ENCODE results near the gene NOX5. TPM values are rescaled to one million over a fixed set of nuclear protein-coding genes. Genes with fewer than 3 reads are reported as not detected.

NOX5 gene
- total RNA-seq, 4 donors from 2014 or later: 1.6 TPM; not detected in 3

DNA sequence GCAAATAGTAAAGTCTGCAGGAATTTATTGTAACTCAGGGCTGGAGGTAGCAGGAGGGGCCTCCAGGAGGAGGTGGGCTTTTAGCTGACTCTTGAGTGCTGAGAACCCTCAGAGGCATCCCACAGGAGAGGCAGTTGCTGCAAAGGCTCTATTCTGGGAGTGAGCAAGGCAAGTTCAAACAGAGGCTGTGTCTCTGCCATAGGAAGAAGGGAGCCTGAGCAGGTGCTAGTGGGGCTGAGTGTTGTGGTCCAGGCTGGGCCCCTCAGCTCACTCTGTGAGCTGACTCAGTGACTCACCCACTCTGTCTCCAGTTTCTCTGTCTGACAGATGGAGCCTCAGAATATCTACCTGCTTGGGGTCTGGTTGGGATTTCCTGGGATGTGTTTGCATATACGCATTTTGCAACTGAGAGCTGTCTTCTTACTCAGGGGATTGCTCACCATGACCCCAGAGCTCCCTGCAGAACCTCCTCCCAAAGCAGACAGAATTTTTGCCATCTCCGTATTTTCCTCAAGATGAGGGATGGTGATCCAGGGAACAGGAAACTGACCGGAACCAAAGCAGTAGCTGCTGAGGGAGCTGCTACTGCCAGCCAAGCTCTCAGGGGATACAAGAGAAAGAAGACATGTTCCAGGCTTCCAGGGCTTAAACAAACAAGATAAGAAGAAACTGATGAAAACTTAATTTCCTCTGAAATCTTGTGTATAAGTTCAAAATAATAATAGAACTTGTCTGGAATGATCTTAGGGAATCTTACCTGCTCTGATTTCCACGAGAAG lies 13.6 kb upstream of the NOX5 start:
- H3K4me3 ChIP-seq: no peak overlapping the region
- no peaks in the 10 kb centered on the region for H3K27me3 ChIP-seq
- no peak overlapping the region for H3K27ac ChIP-seq
- no peaks in the 10 kb centered on the region for H3K9me3 ChIP-seq
- no peak for TF ChIP-seq EP300 (IDR thresholded peaks at IDR 0.05)
- TF ChIP-seq POLR2A (IDR thresholded peaks at IDR 0.05): no peak
- TF ChIP-seq, protein P1, sequence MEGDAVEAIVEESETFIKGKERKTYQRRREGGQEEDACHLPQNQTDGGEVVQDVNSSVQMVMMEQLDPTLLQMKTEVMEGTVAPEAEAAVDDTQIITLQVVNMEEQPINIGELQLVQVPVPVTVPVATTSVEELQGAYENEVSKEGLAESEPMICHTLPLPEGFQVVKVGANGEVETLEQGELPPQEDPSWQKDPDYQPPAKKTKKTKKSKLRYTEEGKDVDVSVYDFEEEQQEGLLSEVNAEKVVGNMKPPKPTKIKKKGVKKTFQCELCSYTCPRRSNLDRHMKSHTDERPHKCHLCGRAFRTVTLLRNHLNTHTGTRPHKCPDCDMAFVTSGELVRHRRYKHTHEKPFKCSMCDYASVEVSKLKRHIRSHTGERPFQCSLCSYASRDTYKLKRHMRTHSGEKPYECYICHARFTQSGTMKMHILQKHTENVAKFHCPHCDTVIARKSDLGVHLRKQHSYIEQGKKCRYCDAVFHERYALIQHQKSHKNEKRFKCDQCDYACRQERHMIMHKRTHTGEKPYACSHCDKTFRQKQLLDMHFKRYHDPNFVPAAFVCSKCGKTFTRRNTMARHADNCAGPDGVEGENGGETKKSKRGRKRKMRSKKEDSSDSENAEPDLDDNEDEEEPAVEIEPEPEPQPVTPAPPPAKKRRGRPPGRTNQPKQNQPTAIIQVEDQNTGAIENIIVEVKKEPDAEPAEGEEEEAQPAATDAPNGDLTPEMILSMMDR (IDR thresholded peaks at IDR 0.05): no peak
- TF ChIP-seq POLR2AphosphoS5 (IDR thresholded peaks at IDR 0.05): no peak
- no peak for DNase-seq (ENCODE audit: low spot score in 2 of 2)
- 71% methylated on average over 4 of the region's 4 CpGs for WGBS
- peaks cover 5% of the 10 kb centered on the region for H3K4me1 ChIP-seq
- H3K36me3 ChIP-seq: no peaks in the 10 kb centered on the region

DNA sequence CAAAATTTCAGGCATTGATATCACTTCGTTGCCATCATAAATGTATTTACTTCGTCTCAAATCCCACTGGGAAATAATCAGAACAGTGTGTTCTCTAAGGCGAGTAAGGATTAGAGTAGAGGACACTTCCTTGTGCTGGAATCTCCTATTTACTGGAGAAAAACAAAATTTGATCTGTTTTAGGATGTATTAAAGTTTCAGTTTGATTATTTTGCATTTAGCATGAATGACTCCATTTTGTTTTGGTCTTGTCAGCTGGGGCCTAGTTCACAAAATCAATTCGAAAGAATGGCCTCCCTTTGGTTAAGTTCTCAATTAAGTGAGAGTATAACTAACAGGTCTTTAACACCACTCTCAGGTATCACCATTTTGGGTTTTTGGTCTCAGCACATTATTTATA lies 11.7 kb upstream of the NOX5 start:
- no peaks in the 10 kb centered on the region for H3K36me3 ChIP-seq
- H3K4me3 ChIP-seq: no peak overlapping the region
- no peaks in the 10 kb centered on the region for H3K27me3 ChIP-seq
- no peak for TF ChIP-seq EP300 (IDR thresholded peaks at IDR 0.05)
- TF ChIP-seq, protein P1 (IDR thresholded peaks at IDR 0.05): no peak
- TF ChIP-seq POLR2AphosphoS5 (IDR thresholded peaks at IDR 0.05): no peak
- TF ChIP-seq POLR2A (IDR thresholded peaks at IDR 0.05): no peak
- peaks cover 9% of the 10 kb centered on the region for H3K9me3 ChIP-seq
- WGBS: 84% methylated on average over 4 of the region's 4 CpGs
- DNase-seq (ENCODE audit: low spot score in 2 of 2): no peak
- H3K27ac ChIP-seq: no peak overlapping the region
- peaks cover 5% of the 10 kb centered on the region for H3K4me1 ChIP-seq

DNA sequence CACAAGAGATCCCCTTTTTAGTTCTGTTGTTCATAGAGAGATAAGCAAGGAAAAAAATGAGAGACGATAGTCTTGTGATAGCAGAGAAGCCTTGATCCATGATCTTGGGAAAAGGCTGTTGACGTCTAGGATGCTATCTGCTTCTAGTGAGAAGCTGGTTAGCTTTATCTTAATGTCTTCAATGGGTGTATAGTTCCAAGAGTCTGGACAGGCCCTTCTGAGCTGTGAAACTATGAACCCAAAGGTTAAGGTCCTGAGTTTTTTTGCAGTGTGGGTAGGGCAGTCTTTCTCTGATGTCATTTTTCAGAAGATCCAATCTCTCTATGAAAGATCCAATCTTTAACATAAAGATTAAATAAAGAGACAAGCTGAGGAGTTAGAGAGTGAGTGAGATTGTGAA lies 10.5 kb upstream of the NOX5 start:
- no peaks in the 10 kb centered on the region for H3K36me3 ChIP-seq
- TF ChIP-seq, protein P1 (IDR thresholded peaks at IDR 0.05): no peak
- 81% methylated on average over 2 of the region's 2 CpGs for WGBS

DNA sequence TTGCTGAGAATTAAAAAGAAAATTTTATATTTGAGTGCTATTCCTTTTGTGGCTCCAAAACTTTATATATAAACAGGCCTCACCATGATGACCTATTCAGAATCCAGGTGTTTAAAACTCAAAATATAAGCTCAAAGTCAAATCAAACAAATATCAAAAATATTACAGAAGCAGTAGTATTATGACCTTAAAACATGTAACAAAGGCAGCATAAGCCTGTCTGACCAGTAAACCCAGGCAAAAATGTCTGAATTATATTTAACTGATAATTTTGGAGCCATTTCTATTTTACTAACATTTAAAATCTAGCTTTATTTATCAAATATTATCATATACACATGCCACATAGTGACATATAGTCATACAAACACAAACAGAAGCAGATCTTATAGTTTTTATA lies 6.4 kb upstream of the NOX5 start:
- no peaks in the 10 kb centered on the region for H3K36me3 ChIP-seq
- no peak for DNase-seq (ENCODE audit: low spot score in 2 of 2)
- TF ChIP-seq, protein P1 (IDR thresholded peaks at IDR 0.05): no peak
- no peak for TF ChIP-seq POLR2AphosphoS5 (IDR thresholded peaks at IDR 0.05)
- TF ChIP-seq POLR2A (IDR thresholded peaks at IDR 0.05): no peak
- no peak for TF ChIP-seq EP300 (IDR thresholded peaks at IDR 0.05)
- no peak overlapping the region for H3K27ac ChIP-seq
- H3K4me3 ChIP-seq: no peak overlapping the region
- no peaks in the 10 kb centered on the region for H3K4me1 ChIP-seq
- no peaks in the 10 kb centered on the region for H3K27me3 ChIP-seq
- peaks cover 13% of the 10 kb centered on the region for H3K9me3 ChIP-seq

More for the DNA sequence above, 10.5 kb upstream of the NOX5 start:
- H3K4me3 ChIP-seq: no peak overlapping the region
- no peaks in the 10 kb centered on the region for H3K4me1 ChIP-seq
- no peak for DNase-seq (ENCODE audit: low spot score in 2 of 2)
- no peaks in the 10 kb centered on the region for H3K27me3 ChIP-seq
- H3K27ac ChIP-seq: no peak overlapping the region
- peaks cover 13% of the 10 kb centered on the region for H3K9me3 ChIP-seq

DNA sequence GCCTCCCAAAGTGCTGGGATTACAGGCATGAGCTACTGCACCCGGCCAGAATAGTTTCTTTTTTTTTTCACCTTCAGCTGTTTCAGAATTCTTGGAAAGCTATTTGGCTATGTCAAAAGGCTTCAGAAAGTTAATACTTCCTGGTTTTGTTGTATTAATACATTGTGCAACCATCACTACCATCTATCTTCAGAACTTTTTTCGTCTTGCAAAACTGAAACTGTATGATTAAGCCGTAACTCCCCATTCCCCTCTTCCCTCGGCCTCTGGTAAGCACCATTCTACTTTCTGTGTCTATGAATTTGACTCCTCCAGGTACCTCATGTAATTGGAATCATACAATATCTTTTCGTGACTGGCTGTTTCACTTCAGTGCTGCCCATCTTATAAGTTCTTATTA lies 5.2 kb upstream of the NOX5 start:
- Histone ChIP-seq H3K4me1 (no peaks in the 10 kb centered on the region), H3K9me3 (peaks cover 13% of the 10 kb centered on the region), H3K4me3 (no peak overlapping the region), H3K27ac (no peak overlapping the region), H3K36me3 (no peaks in the 10 kb centered on the region), H3K27me3 (no peaks in the 10 kb centered on the region)
- TF ChIP-seq POLR2AphosphoS5 (IDR thresholded peaks at IDR 0.05) (no peak), EP300 (IDR thresholded peaks at IDR 0.05) (no peak), POLR2A (IDR thresholded peaks at IDR 0.05) (no peak)
- TF ChIP-seq, protein P1 (IDR thresholded peaks at IDR 0.05): no peak
- no peak for DNase-seq (ENCODE audit: low spot score in 2 of 2)
- 83% methylated on average over 5 of the region's 5 CpGs for WGBS
